Epithelial cell of esophagus (primary cell): ENCODE measurements around the gene STAB1.
A peak's percentile ranks its signal among the peaks of the same experiment; 100 is the strongest.

Experiments used
- DNase-seq: peaks from one replicate; pipeline ENCODE4 v3.0.0; 2010; ENCODE audit warnings: low read depth
- H3K4me3 ChIP-seq: 2 replicates; pipeline ENCODE4 v1.5.1; 2011; ENCODE audit warnings: mild to moderate bottlenecking, low read length, control low read depth
- TF ChIP-seq, protein P1 (sequence below): IDR thresholded peaks from 2 replicates; pipeline ENCODE4 v1.5.1; 2011; ENCODE audit warnings: low read depth, mild to moderate bottlenecking, low read length, control low read depth, inconsistent platforms; ENCODE audit not compliant: insufficient read depth; ENCODE audit errors: missing control alignments

Gene STAB1

DNA sequence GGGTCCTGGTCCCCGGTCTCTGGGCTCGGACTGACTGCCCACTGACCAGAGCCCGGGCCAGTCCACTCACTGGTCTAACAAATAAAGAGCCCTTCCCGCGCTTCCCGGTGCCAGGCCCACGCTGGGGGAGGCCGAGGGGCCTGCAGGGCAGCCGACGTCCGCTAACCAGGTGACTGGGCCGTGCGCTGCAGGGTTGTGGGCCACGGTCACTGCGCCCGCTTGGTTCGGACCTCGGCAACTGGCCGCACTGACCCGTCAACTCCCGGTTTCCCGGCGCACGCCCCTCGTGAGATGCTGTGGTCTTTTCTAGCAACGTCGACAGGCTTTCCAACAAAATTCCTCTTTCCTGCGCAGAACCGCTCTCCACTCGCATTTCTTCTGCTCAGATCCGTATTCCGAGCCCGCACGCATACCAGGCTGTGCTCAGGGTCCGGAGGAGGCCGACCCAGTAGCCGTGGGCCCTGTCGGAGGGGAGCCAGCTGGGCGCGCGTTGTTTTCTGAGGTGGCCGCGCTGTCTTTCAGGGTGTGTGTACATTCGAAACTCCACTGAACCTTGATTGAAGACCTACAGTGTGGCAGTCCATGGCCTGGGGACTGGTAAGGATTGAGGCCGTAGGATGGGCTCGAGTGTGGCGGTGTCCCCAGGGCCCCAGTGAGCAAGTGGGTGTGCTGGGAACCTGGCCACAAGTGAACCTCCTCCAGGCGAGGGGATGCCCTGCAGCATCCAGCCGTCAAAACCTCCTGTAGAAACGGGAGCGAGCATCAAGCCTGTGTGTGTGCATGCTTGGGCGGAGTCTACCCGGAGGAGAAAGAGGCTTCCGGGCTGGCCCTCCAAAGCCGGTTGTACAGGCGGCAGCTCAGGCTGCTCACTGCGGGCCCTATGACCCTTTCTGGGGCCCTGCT lies 39.4 kb downstream of the STAB1 start:
- DNase-seq = peak; percentile 61
- H3K4me3 ChIP-seq = peak overlapping the region; percentile 45
- TF ChIP-seq, protein P1, sequence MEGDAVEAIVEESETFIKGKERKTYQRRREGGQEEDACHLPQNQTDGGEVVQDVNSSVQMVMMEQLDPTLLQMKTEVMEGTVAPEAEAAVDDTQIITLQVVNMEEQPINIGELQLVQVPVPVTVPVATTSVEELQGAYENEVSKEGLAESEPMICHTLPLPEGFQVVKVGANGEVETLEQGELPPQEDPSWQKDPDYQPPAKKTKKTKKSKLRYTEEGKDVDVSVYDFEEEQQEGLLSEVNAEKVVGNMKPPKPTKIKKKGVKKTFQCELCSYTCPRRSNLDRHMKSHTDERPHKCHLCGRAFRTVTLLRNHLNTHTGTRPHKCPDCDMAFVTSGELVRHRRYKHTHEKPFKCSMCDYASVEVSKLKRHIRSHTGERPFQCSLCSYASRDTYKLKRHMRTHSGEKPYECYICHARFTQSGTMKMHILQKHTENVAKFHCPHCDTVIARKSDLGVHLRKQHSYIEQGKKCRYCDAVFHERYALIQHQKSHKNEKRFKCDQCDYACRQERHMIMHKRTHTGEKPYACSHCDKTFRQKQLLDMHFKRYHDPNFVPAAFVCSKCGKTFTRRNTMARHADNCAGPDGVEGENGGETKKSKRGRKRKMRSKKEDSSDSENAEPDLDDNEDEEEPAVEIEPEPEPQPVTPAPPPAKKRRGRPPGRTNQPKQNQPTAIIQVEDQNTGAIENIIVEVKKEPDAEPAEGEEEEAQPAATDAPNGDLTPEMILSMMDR = no peak

DNA sequence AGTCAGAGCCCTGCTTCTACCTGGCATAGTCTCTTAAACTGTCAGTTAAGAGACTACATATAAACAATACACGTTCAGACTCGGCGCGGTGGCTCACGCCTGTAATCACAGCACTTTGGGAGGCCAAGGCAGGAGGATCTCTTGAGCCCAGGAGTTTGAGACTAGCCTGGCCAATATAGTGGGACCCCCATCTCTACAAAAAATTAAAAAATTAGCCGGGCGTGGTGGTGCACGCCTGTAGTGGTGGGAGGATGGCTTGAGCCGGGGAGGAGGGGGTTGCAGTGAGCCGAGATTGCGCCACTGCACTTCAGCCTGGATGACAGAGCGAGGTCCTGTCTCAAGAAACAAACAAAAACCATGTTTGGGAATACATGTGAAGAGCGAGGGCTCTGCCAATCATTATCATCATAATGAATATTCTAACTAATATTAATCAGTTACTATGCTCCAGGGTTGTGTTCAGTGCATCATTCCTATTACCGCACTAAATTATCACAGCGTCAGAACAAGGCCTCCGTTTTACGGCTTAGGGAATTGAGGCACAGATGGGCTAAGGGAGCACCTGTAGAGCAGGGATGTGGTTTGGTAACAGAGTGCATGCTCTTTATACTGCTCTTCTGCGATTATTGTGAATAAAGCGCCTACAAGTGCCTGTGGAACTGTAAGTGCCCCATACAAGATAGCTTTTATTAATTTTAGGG lies 40.4 kb downstream of the STAB1 start:
- H3K4me3 ChIP-seq = no peak overlapping the region
- no peak for DNase-seq
- TF ChIP-seq, protein P1 = no peak

DNA sequence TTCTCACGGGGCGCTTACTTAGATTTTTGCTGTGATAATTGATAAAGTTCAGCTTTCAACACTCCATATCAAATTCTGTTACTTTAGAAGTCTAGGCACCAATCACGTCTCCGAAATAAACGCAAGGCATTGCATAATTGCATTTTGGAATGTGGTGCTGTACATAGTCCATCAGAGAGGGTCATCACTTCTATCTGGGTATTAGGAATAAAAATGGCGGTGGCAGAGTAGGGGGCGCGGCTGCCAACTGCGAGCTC lies 40.9 kb downstream of the STAB1 start:
- H3K4me3 ChIP-seq = peak overlapping the region; percentile 16
- TF ChIP-seq, protein P1 = no peak
- DNase-seq = no peak

DNA sequence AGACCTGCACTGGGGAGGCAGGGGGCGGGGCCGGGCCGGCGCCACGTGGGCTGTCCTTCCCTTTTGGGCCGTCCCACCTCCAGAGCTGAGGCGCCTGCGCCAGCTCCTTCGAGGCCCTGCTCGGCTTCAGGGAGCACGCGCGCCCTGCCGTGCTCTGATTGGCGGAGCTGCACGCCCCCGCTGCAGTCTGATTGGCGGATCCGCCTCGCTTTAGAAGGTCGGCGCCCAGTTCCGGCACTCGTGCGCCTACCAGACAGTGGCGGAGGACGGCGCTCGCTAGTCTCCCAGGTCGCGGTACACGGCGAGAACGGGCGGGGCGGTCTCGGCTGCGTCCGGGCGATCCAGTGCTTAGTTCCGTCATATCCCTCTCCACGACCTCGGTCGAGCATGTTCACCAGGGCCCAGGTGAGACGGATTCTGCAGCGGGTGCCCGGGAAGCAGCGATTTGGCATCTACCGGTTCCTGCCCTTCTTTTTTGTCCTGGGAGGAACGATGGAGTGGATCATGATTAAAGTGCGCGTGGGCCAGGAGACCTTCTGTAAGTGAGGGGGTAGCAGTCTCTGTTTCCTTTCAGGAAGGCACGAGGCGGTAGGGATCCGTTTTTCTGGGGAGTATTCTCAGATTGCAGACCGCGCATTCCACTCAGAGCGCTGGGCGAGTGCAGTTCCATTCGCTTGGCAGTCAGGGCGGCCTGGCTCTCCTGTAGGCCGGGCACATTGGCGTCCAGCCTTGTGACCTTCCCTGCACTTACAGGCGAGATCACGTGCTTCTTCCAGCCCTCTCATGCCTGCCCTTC lies 41.4 kb downstream of the STAB1 start, which contains the start of gene UQCC5:
Gene UQCC5 (plus strand): TSS at position 237 of the 796 bp plus-strand sequence. CDS start 151 bp downstream, at position 388.
- TF ChIP-seq, protein P1 = no peak
- DNase-seq = peak; percentile 100

DNA sequence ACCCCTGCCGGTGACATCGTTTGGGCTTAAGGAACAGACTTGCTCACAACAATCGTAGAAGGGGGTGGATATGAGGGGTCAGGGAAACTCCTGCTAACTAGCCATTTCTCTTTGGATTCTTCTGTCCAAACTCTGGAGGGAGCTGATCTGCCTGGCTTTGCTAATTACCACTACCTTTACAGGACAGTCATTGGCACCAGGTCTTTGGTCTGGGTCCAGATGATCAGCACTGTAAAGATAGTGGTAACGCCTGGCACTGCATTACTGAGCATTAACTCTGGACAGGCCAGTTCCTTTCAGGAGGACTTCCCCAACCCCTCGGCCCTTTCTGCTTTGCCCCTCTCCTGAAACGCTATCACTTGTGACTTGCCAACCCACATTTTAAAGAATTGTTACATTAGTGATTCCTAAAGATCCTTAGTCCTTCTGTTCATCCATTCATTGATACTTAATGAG lies 42.1 kb downstream of the STAB1 start:
- TF ChIP-seq, protein P1 = no peak
- DNase-seq = no peak
- peak overlapping the region; percentile 88 for H3K4me3 ChIP-seq

More for the DNA sequence above, 41.4 kb downstream of the STAB1 start, which contains the start of gene UQCC5:
- peak within 1 kb of the TSS; percentile 88 for H3K4me3 ChIP-seq

DNA sequence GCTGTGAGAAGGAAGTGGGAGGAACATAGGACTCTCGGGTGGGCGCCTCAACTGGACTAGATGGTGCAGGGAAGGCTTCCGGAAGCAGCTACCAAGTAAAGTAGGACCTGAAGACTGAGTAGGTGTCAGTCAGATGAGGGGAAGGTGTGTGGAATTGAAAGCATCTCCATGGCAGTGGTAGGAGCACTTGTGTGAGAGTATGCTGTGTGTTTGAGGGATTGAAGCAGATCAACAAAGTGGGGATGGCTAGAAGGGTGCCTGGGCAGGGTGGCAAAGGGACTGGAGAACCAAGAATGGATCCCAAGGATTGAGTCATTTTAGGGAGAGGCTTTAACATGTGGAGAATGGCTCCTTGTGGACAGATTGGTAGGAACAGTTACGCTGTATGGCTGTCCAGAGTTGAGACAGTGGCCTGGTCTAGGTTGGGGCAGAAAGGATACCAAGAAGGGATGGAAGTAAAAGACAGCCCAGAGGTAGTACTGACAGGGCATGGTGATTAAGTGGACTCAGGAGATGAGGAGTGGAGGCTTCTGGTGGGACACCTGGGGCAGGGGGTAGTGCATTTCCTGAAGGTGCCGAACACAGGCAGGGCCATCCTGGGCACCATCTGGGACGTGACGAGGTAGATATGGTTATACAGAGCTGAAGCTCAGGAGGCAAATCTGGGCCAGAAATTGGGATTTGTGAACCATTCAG lies 42.7 kb downstream of the STAB1 start:
- TF ChIP-seq, protein P1 = no peak
- no peak for DNase-seq
- H3K4me3 ChIP-seq = peak overlapping the region; percentile 88
